Smooth muscle cell (in vitro differentiated cells): ENCODE results near the gene PLEKHN1. TPM values are rescaled to one million over a fixed set of nuclear protein-coding genes. Genes with fewer than 3 reads are reported as not detected.

ENCODE experiments used
- DNase-seq: peaks from one replicate; lab custom pipeline; 2025; ENCODE audit not compliant: unreplicated experiment; lab: John Stamatoyannopoulos, UW
- H2AFZ ChIP-seq: fragments of 200-600 bp; sonication (generic); 2 replicates; pipeline ENCODE4 v1.6.0; 2016; ENCODE audit warnings: antibody characterized with exemption, low read depth, mild to moderate bottlenecking
- H3F3A ChIP-seq: fragments of 200-600 bp; sonication (generic); 2 replicates; pipeline ENCODE4 v1.6.0; 2017; ENCODE audit warnings: antibody characterized with exemption, low read depth
- H3K27ac ChIP-seq: fragments of 200-600 bp; sonication (generic); 2 replicates; pipeline ENCODE4 v1.5.1; 2016; ENCODE audit warnings: low read depth, mild to moderate bottlenecking
- H3K27me3 ChIP-seq: fragments of 200-600 bp; sonication (generic); 2 replicates; pipeline ENCODE4 v1.6.1; 2016; ENCODE audit warnings: low read depth, mild to moderate bottlenecking
- H3K36me3 ChIP-seq: fragments of 200-600 bp; sonication (generic); 2 replicates; pipeline ENCODE4 v1.5.1; 2016; ENCODE audit warnings: low read depth
- H3K4me1 ChIP-seq: fragments of 200-600 bp; sonication (generic); 2 replicates; pipeline ENCODE4 v1.5.1; 2016; ENCODE audit warnings: low read depth
- H3K4me2 ChIP-seq: fragments of 200-600 bp; sonication (generic); 2 replicates; pipeline ENCODE4 v1.6.0; 2016; ENCODE audit warnings: mild to moderate bottlenecking
- H3K4me3 ChIP-seq: fragments of 200-600 bp; sonication (generic); 2 replicates; pipeline ENCODE4 v1.5.1; 2016; ENCODE audit warnings: mild to moderate bottlenecking
- H3K79me2 ChIP-seq: fragments of 200-600 bp; sonication (generic); 2 replicates; pipeline ENCODE4 v1.6.0; 2016; ENCODE audit warnings: low read depth, mild to moderate bottlenecking
- H3K9ac ChIP-seq: fragments of 200-600 bp; sonication (generic); 2 replicates; pipeline ENCODE4 v1.6.0; 2016; ENCODE audit warnings: low read depth
- H3K9me3 ChIP-seq: fragments of 200-600 bp; sonication (generic); replicated peaks from 2 replicates; pipeline ENCODE4 v1.5.1; 2016; ENCODE audit warnings: low read depth
- H4K20me1 ChIP-seq: fragments of 200-600 bp; sonication (generic); 2 replicates; pipeline ENCODE4 v1.6.0; 2016; ENCODE audit warnings: low read depth
- WGBS: methylation state at CpG from one replicate; pipeline ENCODE4 v1.1.7; 2016; ENCODE audit warnings: low lambda C conversion rate; 5-methylcytosine and 5-hydroxymethylcytosine counted together
- polyA plus RNA-seq: library from polyadenylated mRNA; unstranded; fragments of >200 nt; fragmentation: Nextera tagmentation; extraction: Ambion mirVana; gene quantifications from 2 replicates; pipeline ENCODE4 v1.2.1, GENCODE V29; 2016
- total RNA-seq: library from RNA; depleted of rRNA; stranded (reverse); fragments of >200 nt; gene quantifications from 2 replicates; pipeline ENCODE4 v1.2.3, GENCODE V29; 2014
- TF ChIP-seq, protein P1 (sequence below): fragments of 200-600 bp; sonication (generic); IDR thresholded peaks from 2 replicates; pipeline ENCODE4 v1.5.1; 2017; ENCODE audit warnings: borderline replicate concordance, mild to moderate bottlenecking, antibody characterized with exemption; ENCODE audit not compliant: insufficient read depth, poor library complexity, severe bottlenecking

Gene PLEKHN1
- total and polyA plus RNA-seq, 2 experiments from 2014 or later: 2.6 to 5.2 TPM

DNA sequence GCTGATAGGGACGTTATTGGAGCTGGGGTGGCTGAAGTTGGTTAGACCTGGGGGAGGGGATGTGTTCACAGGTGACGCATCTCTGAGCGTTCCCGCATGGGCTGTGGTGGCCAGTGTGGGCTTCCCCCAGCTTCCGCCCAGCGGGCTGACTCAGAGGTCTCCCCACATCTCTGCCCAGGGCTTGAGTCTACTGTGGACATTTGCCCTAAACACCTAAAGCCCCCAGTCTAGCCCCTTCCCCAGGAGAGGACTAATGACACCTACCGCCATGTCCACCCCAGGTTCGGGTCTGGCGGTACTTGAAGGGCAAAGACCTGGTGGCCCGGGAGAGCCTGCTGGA, 55.6 kb downstream of the PLEKHN1 start:
- Histone ChIP-seq H3K4me2 (peak overlapping the region; percentile 98), H3K9me3 (no peaks in the 10 kb centered on the region), H3K27ac (peak overlapping the region; percentile 50), H3K79me2 (no peaks in the 10 kb centered on the region), H3K4me1 (peaks cover 21% of the 10 kb centered on the region), H3F3A (no peaks in the 10 kb centered on the region), H3K27me3 (no peaks in the 10 kb centered on the region), H3K4me3 (peak overlapping the region; percentile 67), H3K36me3 (no peaks in the 10 kb centered on the region), H3K9ac (no peak overlapping the region), H2AFZ (no peak overlapping the region), H4K20me1 (peaks cover 36% of the 10 kb centered on the region)
- WGBS: 95% methylated on average over 10 of the region's 10 CpGs
- DNase-seq: no peak
- TF ChIP-seq, protein P1, sequence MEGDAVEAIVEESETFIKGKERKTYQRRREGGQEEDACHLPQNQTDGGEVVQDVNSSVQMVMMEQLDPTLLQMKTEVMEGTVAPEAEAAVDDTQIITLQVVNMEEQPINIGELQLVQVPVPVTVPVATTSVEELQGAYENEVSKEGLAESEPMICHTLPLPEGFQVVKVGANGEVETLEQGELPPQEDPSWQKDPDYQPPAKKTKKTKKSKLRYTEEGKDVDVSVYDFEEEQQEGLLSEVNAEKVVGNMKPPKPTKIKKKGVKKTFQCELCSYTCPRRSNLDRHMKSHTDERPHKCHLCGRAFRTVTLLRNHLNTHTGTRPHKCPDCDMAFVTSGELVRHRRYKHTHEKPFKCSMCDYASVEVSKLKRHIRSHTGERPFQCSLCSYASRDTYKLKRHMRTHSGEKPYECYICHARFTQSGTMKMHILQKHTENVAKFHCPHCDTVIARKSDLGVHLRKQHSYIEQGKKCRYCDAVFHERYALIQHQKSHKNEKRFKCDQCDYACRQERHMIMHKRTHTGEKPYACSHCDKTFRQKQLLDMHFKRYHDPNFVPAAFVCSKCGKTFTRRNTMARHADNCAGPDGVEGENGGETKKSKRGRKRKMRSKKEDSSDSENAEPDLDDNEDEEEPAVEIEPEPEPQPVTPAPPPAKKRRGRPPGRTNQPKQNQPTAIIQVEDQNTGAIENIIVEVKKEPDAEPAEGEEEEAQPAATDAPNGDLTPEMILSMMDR: no peak

DNA sequence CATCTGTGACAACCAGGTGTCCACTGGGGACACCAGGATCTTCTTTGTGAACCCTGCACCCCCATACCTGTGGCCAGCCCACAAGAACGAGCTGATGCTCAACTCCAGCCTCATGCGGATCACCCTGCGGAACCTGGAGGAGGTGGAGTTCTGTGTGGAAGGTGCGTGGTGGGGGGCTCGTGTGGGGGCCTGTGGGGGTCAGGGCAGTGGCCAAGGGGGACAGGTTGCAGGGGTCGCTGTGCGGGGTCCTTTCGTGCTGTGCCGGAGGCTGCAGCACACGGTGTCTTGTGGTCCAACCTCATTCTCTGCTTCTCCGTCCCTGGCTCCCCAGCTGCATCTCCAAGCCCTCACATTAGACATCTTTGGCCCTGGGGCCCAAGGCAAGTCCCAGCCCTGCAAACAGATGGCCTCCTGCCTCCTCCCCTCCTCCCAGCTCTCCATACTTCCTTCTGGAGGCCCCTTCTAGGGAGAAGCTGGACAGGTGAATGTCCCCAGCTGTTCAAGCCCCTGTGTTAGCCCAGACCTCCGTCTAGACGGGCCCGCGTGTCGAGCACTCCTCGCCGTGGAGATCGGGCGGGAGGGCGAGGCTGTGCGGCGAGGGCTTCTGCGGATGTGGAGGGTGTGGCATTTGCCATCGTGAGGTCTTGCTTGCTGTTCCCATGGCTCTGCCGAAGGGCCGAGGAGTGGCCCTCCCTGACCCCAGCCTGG, 56.2 kb downstream of the PLEKHN1 start:
- H3K79me2 ChIP-seq: no peaks in the 10 kb centered on the region
- no peak overlapping the region for H3K27ac ChIP-seq
- no peak overlapping the region for H3K4me3 ChIP-seq
- peaks cover 21% of the 10 kb centered on the region for H3K4me1 ChIP-seq
- WGBS: 90% methylated on average over 24 of the region's 27 CpGs
- H2AFZ ChIP-seq: no peak overlapping the region
- DNase-seq: no peak
- H4K20me1 ChIP-seq: peaks cover 41% of the 10 kb centered on the region
- no peaks in the 10 kb centered on the region for H3F3A ChIP-seq
- H3K9ac ChIP-seq: no peak overlapping the region
- no peaks in the 10 kb centered on the region for H3K36me3 ChIP-seq
- H3K4me2 ChIP-seq: no peak overlapping the region
- TF ChIP-seq, protein P1: no peak
- no peaks in the 10 kb centered on the region for H3K9me3 ChIP-seq
- no peaks in the 10 kb centered on the region for H3K27me3 ChIP-seq

DNA sequence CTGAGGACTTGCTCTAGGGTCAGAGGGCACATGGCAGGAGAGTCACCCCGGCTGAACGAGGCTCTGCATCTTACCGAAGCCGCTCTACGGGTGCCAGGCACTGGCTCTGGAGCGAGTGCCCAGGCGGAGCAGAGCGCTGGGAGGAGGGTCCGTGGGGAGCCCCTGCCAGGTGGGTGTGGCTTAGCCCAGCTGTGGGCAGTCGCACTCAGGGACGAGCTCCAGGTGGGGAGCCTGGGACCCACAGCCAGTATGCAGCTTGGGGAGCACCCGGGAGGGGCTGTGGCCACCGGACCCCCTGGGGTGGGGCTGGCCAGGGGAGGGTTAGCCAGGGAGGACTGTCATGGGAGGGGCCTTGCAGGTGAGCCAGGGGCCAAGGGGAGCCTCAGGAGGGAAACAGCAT, 57.4 kb downstream of the PLEKHN1 start:
- H3K9me3 ChIP-seq: no peaks in the 10 kb centered on the region
- no peak overlapping the region for H3K4me2 ChIP-seq
- H2AFZ ChIP-seq: no peak overlapping the region
- TF ChIP-seq, protein P1: no peak
- no peak for DNase-seq
- no peaks in the 10 kb centered on the region for H3K79me2 ChIP-seq
- peaks cover 21% of the 10 kb centered on the region for H3K4me1 ChIP-seq
- no peaks in the 10 kb centered on the region for H3K36me3 ChIP-seq
- H3K9ac ChIP-seq: no peak overlapping the region
- H4K20me1 ChIP-seq: peaks cover 46% of the 10 kb centered on the region
- no peak overlapping the region for H3K4me3 ChIP-seq
- WGBS: 88% methylated on average over 11 of the region's 13 CpGs
- H3F3A ChIP-seq: no peaks in the 10 kb centered on the region
- no peak overlapping the region for H3K27ac ChIP-seq
- H3K27me3 ChIP-seq: no peaks in the 10 kb centered on the region
